NCI-H2227 treated with DMSO at 0.1 percent for 48 hours (cell line): ENCODE data around the gene FBXL7.

Source experiments
- DNase-seq: peaks from one replicate; lab custom pipeline; 2025; lab: John Stamatoyannopoulos, UW

Gene FBXL7

DNA sequence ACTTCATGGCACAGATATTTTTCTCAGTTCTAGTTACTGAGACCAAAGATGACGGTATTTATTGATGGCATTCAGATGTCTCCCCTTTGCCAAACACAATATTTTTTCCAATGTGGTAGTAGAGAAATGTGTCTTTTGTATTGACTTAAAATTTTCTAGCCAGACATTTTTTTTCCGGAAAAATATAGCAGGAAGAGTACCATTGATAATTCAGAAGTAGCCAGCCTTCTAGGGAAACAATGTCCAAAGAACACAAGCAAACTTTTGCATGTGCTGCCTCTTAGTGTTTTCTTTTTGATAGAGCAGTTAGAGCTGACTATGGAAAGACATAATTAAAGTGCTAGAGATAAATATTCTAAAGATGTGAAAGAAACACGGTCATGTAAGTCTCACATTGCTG lies 448.2 kb downstream of the FBXL7 start:
- no peak for DNase-seq

DNA sequence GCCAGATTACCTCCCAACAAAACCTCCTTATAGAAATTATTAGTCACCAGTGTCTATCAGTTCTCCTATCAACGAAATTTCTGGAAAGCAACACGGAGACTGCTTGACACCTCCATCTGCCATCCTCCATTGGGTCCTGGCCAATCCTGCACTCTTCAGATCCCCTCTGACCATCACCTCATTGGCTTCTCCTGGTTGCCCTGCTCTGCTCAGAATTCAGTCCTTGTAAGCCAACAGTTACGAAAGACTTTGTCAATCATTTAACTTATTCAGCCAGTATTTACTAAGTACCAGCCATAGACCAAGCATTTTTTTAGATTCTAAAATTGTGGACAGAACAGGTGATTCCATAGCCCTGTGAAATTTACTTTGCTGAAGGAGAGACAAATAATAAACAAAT lies 451.1 kb downstream of the FBXL7 start:
- no peak for DNase-seq

- no peak for DNase-seq
These were observed 451.6 kb downstream of the FBXL7 start for GRCh38 chr5:15951550-15951949.

DNA sequence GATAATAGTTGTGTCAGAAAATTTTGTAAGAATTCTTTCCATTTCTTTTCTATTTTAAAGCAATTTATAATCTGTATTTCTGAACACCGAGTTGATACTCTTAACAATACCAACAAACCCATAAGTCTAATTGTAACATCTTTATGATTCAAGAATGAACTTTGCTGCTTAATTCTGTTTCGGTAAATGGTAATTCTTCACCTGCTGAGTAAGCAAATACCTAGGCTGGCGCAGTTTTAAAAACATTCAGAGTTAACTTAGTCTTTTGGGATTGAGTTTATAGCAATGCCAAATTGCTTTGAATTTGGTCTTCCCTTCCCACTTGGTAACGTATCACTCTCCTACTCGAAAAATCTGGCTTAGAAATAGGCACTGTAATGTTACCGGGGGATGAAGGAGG lies 456.6 kb downstream of the FBXL7 start:
- DNase-seq: no peak

DNA sequence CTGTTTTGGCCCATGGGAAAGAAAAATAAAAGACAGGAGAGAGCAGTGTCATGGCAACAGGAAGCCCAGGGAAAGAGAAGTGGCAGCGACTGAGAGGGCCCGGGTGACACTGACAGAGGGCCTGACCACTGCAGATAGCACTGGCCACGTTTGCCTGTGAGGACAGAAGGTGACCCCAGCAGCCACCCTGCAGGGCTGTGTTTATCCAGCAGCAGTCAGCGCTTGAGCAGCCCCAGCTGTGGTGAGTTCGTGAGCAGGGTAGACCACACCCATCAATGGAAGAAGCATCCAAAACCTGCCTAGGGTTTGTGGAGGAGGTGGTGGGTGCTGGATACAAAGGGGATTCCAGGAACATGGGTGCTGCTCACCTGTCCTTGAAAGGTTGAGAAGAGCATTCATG lies 457.1 kb downstream of the FBXL7 start:
- DNase-seq: no peak

GRCh38 chr5:15959370-15960164 lies 459.6 kb downstream of the FBXL7 start:
- no peak for DNase-seq

- DNase-seq: no peak
These were observed 466.2 kb downstream of the FBXL7 start for GRCh38 chr5:15966066-15966640.

DNA sequence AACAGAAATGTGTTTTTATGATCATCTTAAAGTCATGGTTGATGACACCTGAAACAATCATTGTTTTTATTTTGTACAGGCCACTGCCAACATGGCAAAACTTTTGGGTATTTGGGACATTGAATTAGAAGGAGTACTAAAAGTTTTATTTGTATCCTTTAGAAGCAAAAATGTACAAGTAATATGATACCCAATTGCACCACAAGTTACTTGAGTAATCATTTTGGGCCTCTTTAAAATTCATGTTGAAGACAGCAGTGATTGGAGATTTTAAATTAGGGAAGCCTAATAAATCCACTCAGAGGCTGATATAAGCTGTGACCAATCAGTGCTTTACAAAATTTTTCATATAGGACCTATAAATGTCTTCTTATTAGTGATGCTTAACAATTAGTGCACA lies 466.7 kb downstream of the FBXL7 start:
- DNase-seq: no peak

DNA sequence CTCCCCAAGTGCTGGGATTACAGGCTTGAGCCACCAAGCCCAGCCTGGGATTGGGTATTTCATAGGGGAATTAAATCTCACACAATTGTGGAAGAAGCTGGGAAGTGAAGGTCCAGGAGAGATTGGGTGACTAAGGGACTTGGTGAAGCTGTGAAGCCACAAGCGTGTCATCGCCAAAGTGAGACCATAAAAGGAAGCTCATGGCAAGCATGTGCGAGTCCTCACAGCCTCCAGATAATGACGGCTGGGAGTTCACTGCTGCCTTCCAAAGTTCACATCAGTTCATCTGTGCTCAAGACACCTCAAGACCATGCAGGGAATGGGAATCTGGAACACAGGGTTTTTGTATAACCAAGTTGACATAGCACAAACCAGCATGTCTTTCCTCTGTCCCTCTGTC lies 469.0 kb downstream of the FBXL7 start:
- DNase-seq: no peak

DNA sequence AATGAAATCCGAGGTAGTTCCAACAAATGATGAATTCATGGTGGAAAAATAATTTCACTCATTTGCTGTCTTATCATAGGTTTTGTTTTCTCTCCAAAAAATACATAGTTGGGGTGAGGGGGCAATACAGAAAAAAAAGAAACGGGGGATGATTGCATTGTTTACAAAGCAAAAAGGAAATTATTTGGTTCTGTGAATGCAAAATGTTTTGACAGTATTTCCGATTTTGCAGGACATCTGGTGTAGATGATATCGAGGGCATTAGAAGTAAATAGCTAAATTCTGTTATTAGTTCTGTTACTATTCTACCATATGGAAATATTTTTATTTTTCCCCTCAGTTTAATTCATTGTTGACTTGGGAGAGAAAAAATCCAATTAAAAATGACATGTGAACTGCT lies 477.9 kb downstream of the FBXL7 start:
- DNase-seq: no peak

GRCh38 chr5:15980835-15981234 lies 480.9 kb downstream of the FBXL7 start:
- no peak for DNase-seq

DNA sequence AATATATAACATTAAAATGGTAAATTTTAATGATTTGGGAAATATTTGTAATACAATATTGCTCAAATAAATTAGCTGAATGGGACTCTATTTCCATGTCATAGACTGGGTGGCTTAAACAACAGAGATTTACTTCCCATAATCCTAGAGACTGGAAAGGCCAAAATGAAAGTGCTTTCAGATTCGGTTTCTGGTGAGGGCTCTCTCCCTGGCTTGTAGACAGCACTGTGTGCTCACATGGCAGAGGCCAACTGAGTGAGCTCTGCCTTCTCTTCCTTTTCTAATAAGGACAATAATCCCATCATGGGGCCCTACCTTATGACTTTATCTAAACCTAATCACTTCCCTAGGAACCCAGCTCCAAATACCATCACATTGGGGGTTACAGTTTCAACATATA lies 483.4 kb downstream of the FBXL7 start:
- DNase-seq: no peak
